ENCODE measurements around the gene FRMD1. TPM values are rescaled to one million over a fixed set of nuclear protein-coding genes. Genes with fewer than 3 reads are reported as not detected.

The FRMD1 gene
- total and polyA plus RNA-seq, 7 donors = 0.01 to 2.9 (median 0.25) TPM

GRCh38 chr6:168119539-168119938 lies 40.5 kb upstream of the FRMD1 start:
- no peak for DNase-seq
- Histone ChIP-seq H3K9me3 (no peaks in the 10 kb centered on the region), H3K27me3 (ENCODE audit: insufficient read depth in 3 of 3, low read length in 2 of 3) (no peaks in the 10 kb centered on the region), H3K4me3 (no peak overlapping the region), H3K36me3 (ENCODE audit: insufficient read depth in 1 of 2, low read depth in 1 of 2) (no peaks in the 10 kb centered on the region), H3K4me1 (no peaks in the 10 kb centered on the region), H3K27ac (no peak overlapping the region)
- ATAC-seq = no peak
- TF ChIP-seq CTCF (IDR thresholded peaks at IDR 0.05) = no peak
- intact Hi-C loops (cut with DNase I) = no loop called here

- 84 to 92% (median 91%) methylated on average over 7 of the region's 7 CpGs for WGBS, 3 donors
- intact Hi-C loops (cut with DNase I) = no loop called here
- ATAC-seq (no peak), DNase-seq (no peak)
- Histone ChIP-seq H3K4me3 (no peak overlapping the region), H3K9me3 (no peaks in the 10 kb centered on the region), H3K27ac (no peak overlapping the region), H3K36me3 (ENCODE audit: insufficient read depth in 1 of 2, low read depth in 1 of 2) (no peaks in the 10 kb centered on the region), H3K4me1 (no peaks in the 10 kb centered on the region), H3K27me3 (ENCODE audit: insufficient read depth in 3 of 3, low read length in 2 of 3) (no peaks in the 10 kb centered on the region)
- TF ChIP-seq CTCF (IDR thresholded peaks at IDR 0.05) = no peak
Observed at GRCh38 chr6:168118935-168119334, 39.9 kb upstream of the FRMD1 start.

DNA sequence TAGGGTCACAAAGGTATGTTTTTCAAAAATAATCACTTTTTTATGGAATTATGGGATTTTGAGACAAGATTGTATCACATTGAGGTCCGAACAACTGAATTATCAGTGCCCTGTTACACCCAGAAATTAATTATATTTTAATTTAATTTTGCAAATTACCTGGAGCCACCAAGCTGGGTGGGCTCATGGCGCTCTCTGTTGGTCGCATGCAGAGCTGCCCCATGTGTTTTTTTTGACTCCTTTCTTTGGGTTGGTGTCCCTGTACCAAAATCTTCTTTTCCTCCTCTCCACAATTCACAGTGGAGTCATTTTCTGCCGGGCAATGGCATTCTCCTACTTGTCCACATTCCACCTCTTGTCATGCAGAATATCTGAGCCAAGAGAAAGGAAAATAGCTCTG lies 38.9 kb upstream of the FRMD1 start:
- WGBS, 3 donors = 70 to 80% (median 72%) methylated on average over 4 of the region's 4 CpGs
- intact Hi-C loops (cut with DNase I) = no loop called here
- Histone ChIP-seq H3K27me3 (ENCODE audit: insufficient read depth in 3 of 3, low read length in 2 of 3) (no peaks in the 10 kb centered on the region), H3K36me3 (ENCODE audit: insufficient read depth in 1 of 2, low read depth in 1 of 2) (no peaks in the 10 kb centered on the region), H3K9me3 (no peaks in the 10 kb centered on the region), H3K4me1 (no peaks in the 10 kb centered on the region), H3K27ac (no peak overlapping the region), H3K4me3 (no peak overlapping the region)
- ATAC-seq (no peak), DNase-seq (no peak)
- peak; percentile 44 for TF ChIP-seq CTCF (IDR thresholded peaks at IDR 0.05)

GRCh38 chr6:168116975-168117899 lies 38.2 kb upstream of the FRMD1 start:
- Histone ChIP-seq H3K4me3 (no peak overlapping the region), H3K9me3 (no peaks in the 10 kb centered on the region), H3K4me1 (no peaks in the 10 kb centered on the region), H3K36me3 (ENCODE audit: insufficient read depth in 1 of 2, low read depth in 1 of 2) (no peaks in the 10 kb centered on the region), H3K27ac (no peak overlapping the region), H3K27me3 (ENCODE audit: insufficient read depth in 3 of 3, low read length in 2 of 3) (no peaks in the 10 kb centered on the region)
- TF ChIP-seq CTCF (IDR thresholded peaks at IDR 0.05) = no peak
- DNase-seq = no peak
- no peak for ATAC-seq
- WGBS, 3 donors = 74 to 85% (median 83%) methylated on average over 26 of the region's 26 CpGs
- intact Hi-C loops (cut with DNase I) = loop anchor here in 1 of 2 donors (1.0 kb wide), 1 partner anchor 54 kb away; no protein-coding TSS in a partner anchor

All from psoas muscle (tissue), 8 donors.